ENCODE measurements around the gene ASB1.

Gene ASB1

GRCh38 chr2:238426568-238427434 is at the start of gene ASB1:
TSS of gene ASB1 (plus strand) at chr2:238426927. CDS start at chr2:238427071, 144 bp downstream.
- DNase-seq = peak; percentile 9 to 92 (median 68)

GRCh38 chr2:238378230-238379095 is 48.3 kb upstream of the ASB1 start:
- no peak for DNase-seq

DNA sequence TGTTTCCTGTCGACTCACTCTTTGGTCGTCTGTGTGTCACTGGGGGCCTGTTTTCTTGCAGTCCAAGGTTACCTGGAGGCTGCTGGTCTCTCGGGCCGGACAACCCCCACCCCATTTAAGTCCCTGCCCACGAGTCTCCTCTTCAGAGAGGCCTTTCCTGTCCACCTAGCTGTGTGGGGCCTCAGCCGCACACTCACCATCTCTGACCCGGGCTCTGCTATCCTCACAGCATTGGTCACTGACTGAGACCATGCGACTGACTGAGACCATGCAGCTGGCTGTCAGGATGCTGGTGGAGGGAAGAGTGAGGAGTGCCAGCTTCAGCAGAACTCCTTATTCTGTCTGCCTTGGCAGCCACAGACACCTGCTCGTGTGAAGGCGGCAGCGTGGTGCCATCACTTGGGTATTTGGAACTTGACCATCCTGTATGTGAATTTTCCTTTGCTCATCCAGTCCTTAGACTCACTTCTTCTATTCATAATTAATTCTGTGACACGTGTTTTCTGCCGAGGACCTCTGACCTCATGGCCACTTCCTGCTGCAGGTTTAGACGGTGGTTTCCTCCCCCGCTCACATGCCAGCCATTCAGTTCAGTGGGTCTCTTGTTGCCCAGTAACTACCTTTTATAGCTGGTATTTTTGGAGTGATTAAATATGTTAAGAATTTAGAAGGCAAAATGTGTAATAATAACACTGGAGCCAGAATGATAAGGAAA is 47.5 kb upstream of the ASB1 start:
- no peak for DNase-seq

DNA sequence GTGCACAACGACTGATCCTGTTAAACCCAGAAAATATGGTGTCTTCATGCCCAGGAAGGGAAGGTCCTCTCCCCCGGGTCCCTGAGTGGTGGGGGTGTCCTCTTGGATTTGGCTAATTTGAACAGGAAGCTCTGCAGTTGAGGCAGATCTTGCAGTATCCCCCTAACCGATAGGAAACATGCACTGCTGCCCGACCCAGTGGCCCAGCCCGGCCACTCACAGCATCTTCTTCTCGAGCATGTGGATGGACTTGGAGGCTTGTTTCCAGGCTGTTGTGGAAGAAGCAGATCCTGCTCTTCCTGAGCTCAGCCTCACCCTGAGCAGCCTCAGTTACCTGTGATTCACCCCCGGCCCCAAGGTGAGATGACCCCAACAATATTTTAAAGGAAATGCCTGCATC is 46.4 kb upstream of the ASB1 start:
- DNase-seq = no peak

DNA sequence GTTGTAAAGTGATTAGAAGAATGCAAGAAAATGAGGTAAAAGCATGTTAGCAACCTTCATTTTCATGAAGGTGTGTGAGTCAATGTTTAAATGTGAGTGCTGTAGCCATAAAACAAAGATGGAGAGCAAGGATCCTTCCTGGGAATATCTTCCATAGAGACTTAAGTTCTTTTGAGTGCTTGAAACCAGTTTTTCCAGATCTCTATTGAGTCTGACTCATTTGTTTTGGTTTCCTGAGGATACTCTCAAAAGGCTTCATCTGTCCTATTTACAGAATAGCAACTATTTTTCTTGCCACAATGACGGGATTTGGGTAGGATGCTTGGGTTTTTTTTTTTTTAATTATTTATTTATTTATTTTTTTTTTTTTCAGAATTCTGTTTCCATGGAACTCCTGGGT is 45.9 kb upstream of the ASB1 start:
- DNase-seq = no peak

- DNase-seq = no peak
These were observed 45.2 kb upstream of the ASB1 start for GRCh38 chr2:238381341-238382115.

GRCh38 chr2:238382381-238382781 is 44.3 kb upstream of the ASB1 start:
- no peak for DNase-seq

GRCh38 chr2:238383135-238383534 is 43.6 kb upstream of the ASB1 start:
- no peak for DNase-seq

DNA sequence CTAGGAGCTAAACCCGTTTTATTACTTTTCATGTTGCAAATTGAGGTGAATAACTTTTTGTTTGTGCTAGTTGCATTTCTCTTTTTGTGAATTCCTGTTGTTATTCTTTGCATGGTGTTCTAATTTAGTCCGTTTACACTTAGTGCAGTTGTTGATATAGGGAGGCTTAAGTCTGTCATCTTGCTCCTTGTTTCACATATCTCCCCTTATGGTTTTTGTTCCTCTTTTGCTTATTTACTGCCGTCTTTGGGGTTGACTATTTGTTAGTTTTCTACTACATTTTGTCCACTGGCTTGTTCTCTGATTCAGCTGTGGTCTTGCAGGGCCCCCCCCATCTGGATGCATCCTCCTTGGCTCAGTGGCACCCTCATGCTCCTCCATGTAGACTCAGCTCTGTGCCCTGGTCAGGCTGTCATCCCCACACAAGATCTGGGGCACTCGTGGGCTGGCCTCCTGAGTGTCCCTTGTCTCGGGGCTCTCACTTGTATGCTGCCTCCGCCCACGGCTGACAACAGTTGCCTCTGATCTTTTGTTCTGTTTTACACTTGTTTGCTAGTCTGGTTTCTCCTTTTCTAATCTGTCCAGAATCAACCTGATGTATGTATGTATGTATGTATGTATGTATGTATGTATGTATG is 42.9 kb upstream of the ASB1 start:
- DNase-seq = no peak

- no peak for DNase-seq
These were observed 39.4 kb upstream of the ASB1 start for GRCh38 chr2:238387332-238387731.

- no peak for DNase-seq
These were observed 37.9 kb upstream of the ASB1 start for GRCh38 chr2:238388794-238389193.

GRCh38 chr2:238389988-238390589 is 36.6 kb upstream of the ASB1 start:
- no peak for DNase-seq

GRCh38 chr2:238391042-238391689 is 35.6 kb upstream of the ASB1 start:
- DNase-seq = no peak

GRCh38 chr2:238396663-238397062 is 30.1 kb upstream of the ASB1 start:
- no peak for DNase-seq

DNA sequence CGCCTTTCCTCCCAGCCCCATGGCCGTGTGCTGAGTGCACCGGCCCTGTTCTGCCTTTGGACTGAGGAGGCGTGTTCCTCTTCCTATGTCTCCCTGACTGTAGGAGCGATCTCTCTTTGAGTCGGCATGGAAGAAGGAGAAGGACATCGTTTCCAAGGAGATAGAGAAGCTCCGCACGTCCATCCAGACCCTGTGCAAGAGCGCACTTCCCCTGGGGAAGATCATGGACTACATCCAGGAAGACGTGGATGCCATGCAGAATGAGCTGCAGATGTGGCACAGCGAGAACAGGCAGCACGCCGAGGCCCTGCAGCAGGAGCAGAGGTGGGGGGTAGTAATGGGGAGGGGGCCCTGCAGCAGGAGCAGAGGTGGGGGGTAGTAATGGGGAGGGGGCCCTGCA is 29.4 kb upstream of the ASB1 start:
- DNase-seq = no peak

DNA sequence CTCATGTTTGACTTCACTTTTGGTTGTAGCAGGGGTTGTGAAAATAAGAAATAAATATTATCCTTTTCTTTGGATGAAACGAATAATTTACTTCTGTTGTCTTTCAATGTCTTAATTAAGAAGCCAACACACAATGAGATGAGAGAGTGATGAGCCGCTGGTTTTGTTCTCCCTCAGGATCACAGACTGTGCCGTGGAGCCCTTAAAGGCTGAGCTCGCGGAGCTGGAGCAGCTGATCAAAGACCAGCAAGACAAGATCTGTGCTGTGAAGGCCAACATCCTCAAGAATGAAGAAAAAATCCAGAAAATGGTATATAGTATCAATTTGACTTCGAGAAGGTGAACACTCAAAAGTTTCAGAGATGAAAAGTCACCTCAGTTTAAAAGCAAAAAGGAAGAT is 28.1 kb upstream of the ASB1 start:
- DNase-seq = no peak

DNA sequence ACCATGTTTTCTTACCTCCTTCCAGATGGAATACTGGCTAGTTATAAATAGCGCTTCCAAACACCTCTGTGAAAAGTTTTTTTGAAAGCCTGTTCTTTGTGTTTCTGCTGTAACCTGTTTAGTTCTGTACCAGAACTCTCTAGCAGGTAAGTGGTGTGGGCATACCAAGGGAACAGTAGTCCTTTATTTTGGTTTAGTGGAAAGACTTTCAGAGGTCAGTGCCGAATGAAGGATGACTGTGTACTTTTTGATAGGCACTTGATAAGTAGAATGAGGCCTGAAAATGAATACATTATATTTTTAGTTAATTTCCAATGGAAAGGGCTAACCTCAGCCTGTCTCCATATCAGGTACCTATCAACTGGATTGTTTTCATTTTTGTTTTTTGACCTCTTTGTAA is 27.6 kb upstream of the ASB1 start:
- no peak for DNase-seq

DNA sequence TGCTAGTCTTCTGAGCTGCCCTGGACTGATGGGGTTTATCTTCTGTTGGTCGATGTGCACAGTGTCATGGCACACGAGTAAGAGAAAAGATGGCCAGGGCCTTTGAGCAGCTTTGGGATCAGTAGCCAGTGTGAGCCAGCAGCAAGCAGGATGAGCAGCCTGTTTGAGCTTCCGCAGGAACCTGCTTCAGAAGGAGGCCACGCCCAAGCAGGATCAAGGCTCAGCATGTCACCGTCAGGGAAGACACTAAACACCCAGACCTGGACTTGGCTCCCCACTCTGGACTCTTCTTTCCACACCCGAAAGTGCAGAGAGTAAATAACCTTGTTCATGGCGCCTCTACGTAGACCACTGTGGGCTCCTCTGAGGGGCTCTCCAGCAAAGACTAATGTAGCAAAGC is 25.2 kb upstream of the ASB1 start:
- DNase-seq = no peak

- DNase-seq = no peak
These were observed 22.9 kb upstream of the ASB1 start for GRCh38 chr2:238403632-238404405.
